Calu3 (cell line): ENCODE data around the gene OR2S2. TPM values are rescaled to one million over a fixed set of nuclear protein-coding genes. Genes with fewer than 3 reads are reported as not detected.

Experiments
- BruUV-seq: library from RNA; stranded (reverse); fragments of 400-500 nt; replicated peaks from 2 replicates; lab custom pipeline; 2021; lab: Mats Ljungman, UMichigan
- CTCF ChIA-PET: fragments of 300-600 bp; sonication (Branson Sonifier 250); formaldehyde crosslinking; loops from one replicate; lab custom pipeline; 2022; ENCODE audit warnings: antibody characterized with exemption; lab: Charles Lee
- DNase-seq: peaks from one replicate; pipeline ENCODE4 v3.0.0; 2022
- H3K27ac Mint-ChIP-seq: one replicate; pipeline ENCODE4 v1.8.0; 2022; ENCODE audit warnings: mixed read lengths; ENCODE audit not compliant: unreplicated experiment
- H3K27me3 Mint-ChIP-seq: one replicate; pipeline ENCODE4 v1.8.0; 2022; ENCODE audit warnings: mixed read lengths; ENCODE audit not compliant: unreplicated experiment
- H3K36me3 Mint-ChIP-seq: one replicate; pipeline ENCODE4 v1.8.0; 2022; ENCODE audit warnings: mild to moderate bottlenecking, moderate library complexity, mixed read lengths; ENCODE audit not compliant: insufficient read depth, unreplicated experiment
- H3K4me1 Mint-ChIP-seq: one replicate; pipeline ENCODE4 v1.8.0; 2022; ENCODE audit warnings: mild to moderate bottlenecking, low read depth, mixed read lengths; ENCODE audit not compliant: unreplicated experiment
- H3K4me3 Mint-ChIP-seq: one replicate; pipeline ENCODE4 v1.8.0; 2022; ENCODE audit warnings: mild to moderate bottlenecking, low read depth, moderate library complexity, mixed read lengths; ENCODE audit not compliant: unreplicated experiment
- H3K9me3 Mint-ChIP-seq: one replicate; pipeline ENCODE4 v1.8.0; 2022; ENCODE audit warnings: low read depth, mixed read lengths; ENCODE audit not compliant: unreplicated experiment
- intact Hi-C: fragments of 100-400 bp; cut with micrococcal nuclease; formaldehyde crosslinking; loops from one replicate; pipeline ENCODE4 v1.10.0; 2022; ENCODE audit not compliant: unreplicated experiment
- total RNA-seq: library from RNA; stranded (reverse); gene quantifications from 2 replicates; pipeline ENCODE4 v1.2.3, GENCODE V29; 2022
- TF ChIP-seq, protein P1 (sequence below): fragments of 200-600 bp; IDR thresholded peaks from one replicate; pipeline ENCODE4 v1.8.0; 2022; ENCODE audit warnings: antibody characterized with exemption; ENCODE audit not compliant: unreplicated experiment

Gene OR2S2
- total RNA-seq, 1 experiment from 2014 or later, result not detected

DNA sequence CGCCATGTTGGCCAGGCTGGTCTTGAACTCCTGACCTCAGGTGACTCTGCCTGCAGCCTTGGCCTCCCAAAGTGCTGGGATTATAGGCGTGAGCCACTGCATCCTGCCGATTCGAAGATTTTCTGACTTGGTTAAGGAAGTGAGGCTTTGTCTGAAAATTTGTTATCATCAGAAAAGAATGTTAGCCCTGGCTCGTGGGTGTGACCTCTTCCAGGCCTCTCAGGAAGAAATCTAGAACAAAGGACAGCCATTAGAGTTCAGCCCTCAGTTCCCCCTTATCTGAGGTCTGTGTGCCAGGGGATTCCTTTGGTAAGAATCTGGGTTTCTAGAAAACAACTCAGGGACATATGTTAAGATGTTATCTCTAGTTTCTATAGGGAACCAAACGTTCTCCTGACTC, 6.2 kb downstream of the OR2S2 start:
- CTCF ChIA-PET, result no interaction called here
- no peak for DNase-seq
- intact Hi-C loops, result no loop called here
- Mint-ChIP-seq H3K4me3 (no peak overlapping the region), H3K4me1 (peaks cover 13% of the 10 kb centered on the region), H3K27me3 (peaks cover 7% of the 10 kb centered on the region), H3K36me3 (no peaks in the 10 kb centered on the region), H3K27ac (no peak overlapping the region), H3K9me3 (no peaks in the 10 kb centered on the region)
- no TSS peak for BruUV-seq
- TF ChIP-seq, protein P1, sequence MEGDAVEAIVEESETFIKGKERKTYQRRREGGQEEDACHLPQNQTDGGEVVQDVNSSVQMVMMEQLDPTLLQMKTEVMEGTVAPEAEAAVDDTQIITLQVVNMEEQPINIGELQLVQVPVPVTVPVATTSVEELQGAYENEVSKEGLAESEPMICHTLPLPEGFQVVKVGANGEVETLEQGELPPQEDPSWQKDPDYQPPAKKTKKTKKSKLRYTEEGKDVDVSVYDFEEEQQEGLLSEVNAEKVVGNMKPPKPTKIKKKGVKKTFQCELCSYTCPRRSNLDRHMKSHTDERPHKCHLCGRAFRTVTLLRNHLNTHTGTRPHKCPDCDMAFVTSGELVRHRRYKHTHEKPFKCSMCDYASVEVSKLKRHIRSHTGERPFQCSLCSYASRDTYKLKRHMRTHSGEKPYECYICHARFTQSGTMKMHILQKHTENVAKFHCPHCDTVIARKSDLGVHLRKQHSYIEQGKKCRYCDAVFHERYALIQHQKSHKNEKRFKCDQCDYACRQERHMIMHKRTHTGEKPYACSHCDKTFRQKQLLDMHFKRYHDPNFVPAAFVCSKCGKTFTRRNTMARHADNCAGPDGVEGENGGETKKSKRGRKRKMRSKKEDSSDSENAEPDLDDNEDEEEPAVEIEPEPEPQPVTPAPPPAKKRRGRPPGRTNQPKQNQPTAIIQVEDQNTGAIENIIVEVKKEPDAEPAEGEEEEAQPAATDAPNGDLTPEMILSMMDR, result no peak

DNA sequence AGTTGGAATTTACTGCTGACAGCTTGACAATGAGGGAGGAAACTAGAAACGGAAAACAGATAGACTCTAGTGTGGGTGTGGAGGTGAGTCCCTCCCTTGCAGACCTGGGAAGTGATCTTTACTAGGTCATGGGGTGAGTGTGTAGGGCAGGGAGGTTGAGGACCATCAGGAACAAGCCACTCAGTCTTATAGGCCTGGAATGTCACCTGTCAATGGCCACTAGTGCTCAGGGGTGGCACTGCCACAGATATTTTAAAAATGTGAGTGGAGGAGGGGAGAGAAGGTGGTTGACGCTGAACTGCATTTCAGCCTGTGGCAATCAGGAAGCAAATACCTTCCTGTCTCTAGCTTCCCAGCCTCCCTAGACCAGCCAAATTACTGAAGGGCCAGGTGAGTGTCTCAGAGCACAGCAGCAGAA, 9.0 kb downstream of the OR2S2 start:
- intact Hi-C loops, result no loop called here
- Mint-ChIP-seq H3K27ac (no peak overlapping the region), H3K27me3 (no peaks in the 10 kb centered on the region), H3K9me3 (no peaks in the 10 kb centered on the region), H3K4me3 (no peak overlapping the region), H3K36me3 (no peaks in the 10 kb centered on the region), H3K4me1 (peaks cover 13% of the 10 kb centered on the region)
- DNase-seq, result peak; percentile 8
- BruUV-seq, result no TSS peak
- TF ChIP-seq, protein P1, result no peak
- CTCF ChIA-PET, result interaction anchor here (0.9 kb wide), 2 partner anchors 10 to 46 kb away, joined by 3 to 9 read pairs; no protein-coding TSS in a partner anchor

DNA sequence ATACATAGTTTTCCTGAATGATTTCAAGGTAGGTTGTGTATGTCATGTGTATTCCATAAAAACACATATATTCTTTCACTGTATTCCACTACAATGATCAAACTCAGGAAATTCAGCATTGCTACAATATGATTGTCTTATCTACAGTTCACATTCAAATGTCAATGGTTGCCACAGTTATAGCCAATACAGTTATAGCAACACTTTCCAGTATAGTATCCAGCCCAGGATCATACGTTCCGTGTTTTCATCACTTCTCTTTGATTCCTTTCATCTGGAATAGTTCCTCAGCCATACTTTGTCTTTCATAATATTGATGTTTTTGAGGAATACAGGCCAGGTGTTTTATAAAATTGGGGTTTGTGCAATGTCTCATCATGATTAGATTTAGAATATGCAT, 9.5 kb downstream of the OR2S2 start:
- no peaks in the 10 kb centered on the region for H3K9me3 Mint-ChIP-seq
- H3K27ac Mint-ChIP-seq, result no peak overlapping the region
- H3K4me1 Mint-ChIP-seq, result peaks cover 13% of the 10 kb centered on the region
- H3K36me3 Mint-ChIP-seq, result no peaks in the 10 kb centered on the region
- H3K27me3 Mint-ChIP-seq, result no peaks in the 10 kb centered on the region
- CTCF ChIA-PET, result interaction anchor here (0.9 kb wide), 2 partner anchors 11 to 45 kb away, joined by 3 to 9 read pairs; no protein-coding TSS in a partner anchor
- no peak for DNase-seq
- H3K4me3 Mint-ChIP-seq, result no peak overlapping the region
- TF ChIP-seq, protein P1, result no peak
- intact Hi-C loops, result no loop called here
- BruUV-seq, result no TSS peak

DNA sequence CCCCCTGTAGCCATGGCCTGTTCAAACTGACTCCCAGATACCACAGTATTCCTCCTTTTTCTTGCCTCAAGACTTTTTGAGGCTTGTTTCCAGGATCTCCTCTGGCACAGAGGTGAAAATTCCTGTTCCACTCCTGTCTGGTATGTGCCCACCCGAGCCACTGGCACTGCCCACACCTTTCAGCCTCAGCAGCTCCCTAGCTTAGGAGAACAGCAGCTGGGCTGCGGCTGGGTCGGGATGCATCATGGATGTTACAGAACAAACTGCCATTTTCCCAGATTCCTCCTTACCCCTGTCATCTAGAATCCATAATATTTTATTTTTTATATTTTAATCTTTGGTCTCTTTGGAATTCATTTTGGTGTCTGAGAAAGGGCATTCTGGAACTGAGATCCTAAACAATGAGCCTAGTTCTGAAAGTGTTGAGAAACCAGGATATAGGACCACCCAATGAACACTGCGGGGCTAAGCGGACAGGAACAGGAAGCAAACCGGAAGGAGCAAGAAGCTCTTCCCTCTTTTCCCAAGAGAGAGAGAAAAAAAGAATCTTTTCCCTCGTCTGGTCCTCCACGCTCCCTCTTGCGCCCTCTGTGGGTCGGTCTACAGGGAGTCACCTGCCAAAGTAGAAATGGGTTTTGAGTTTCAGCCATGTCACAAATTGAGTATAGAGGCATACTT, 12.5 kb downstream of the OR2S2 start:
- Mint-ChIP-seq H3K27me3 (no peaks in the 10 kb centered on the region), H3K9me3 (no peaks in the 10 kb centered on the region), H3K27ac (no peak overlapping the region), H3K4me3 (no peak overlapping the region), H3K36me3 (no peaks in the 10 kb centered on the region), H3K4me1 (peaks cover 13% of the 10 kb centered on the region)
- TF ChIP-seq, protein P1, result peak; percentile 45
- CTCF ChIA-PET, result interaction anchor here (0.7 to 1.3 kb wide), 5 partner anchors 38 to 1420 kb away, joined by 3 to 6 read pairs (median 3); partner anchors contain the start of genes ARHGEF39 and HRCT1
- DNase-seq, result peak; percentile 72
- BruUV-seq, result no TSS peak
- intact Hi-C loops, result loop anchor here (1.0 kb wide), 1 partner anchor 42 kb away; no protein-coding TSS in a partner anchor
